GM19468 (cell line): ENCODE data around the gene ASF1A.

ENCODE experiments used
- ATAC-seq: cut with Tn5 transposase; IDR thresholded peaks from one replicate; pipeline ENCODE4 v1.9.1; 2021; ENCODE audit warnings: mild to moderate bottlenecking, moderate library complexity, moderate number of reproducible peaks; ENCODE audit not compliant: unreplicated experiment; ENCODE audit errors: extremely low read depth

Gene ASF1A

DNA sequence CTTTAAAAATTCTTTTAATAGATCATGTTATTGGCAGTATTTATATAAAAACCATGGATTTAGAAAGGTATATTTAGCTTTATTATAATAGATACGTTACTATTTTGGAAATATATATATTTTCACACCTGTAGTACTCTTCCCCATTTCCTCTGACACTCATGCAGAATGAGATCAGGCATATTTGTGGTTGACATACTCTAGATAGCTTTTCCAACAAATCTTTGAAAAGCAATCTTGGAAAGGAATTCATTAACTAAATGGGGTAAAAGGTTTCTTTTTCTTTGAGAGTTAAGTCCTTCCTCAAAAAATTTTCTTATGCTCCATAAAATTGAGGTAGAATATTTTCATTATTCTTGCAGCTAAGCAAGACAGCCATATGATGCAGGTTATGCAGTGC is 14.5 kb downstream of the ASF1A start:
- no peak for ATAC-seq

DNA sequence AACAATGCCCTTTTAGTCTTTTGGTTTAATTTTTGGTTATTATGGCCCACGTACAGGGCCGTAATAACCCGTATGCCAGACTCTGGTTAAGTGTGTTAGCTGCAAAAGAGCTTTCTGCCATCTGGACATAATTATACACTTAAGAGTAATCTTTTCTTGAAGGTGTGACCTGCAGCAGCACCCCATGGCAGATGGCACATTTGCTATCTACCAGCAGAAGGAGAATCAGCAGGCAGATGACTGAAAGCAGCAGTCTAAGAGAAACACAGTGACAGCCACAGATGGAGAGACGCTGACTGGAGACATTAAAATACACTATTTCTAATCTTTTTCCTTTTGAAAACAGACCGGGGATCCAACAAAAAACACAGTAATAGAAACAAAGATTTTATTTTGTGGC is 18.7 kb downstream of the ASF1A start:
- ATAC-seq, result no peak

DNA sequence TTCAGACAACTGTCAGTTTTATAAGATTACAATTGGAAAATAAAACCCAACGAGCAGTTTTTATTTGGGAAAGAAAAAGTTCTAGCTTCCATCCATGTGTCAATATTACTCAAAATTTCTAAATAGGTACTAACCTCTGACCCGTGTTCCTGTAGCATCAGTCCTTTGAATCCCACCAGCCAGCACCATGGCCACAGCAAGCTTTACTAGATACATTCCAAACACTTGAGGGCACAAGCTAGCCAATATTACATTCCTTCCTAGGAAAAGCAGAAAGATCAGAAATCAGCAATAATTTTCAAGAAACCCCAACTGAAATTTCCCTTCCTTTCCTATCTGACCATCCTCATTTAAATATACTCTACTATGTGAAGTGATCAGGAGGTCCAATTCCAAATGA is 19.2 kb downstream of the ASF1A start:
- ATAC-seq, result no peak

DNA sequence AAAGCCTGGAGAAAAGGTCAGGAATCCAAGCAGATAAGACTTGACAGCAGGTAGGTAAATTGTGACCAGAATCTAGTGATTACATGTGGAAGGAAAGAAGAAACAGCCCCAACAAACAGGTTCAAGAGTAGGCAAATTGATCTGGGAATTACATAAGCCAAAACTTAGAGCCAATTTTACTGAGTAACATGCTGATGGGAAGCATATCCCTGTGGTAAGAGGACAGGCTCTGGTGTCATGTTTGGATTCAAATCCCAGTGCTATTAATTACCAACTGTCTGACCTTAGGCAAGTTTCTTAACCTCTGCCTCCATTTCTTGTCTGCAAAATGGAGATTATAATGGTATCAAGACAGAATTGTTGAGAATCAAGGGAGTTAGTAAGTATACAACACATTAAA is 20.6 kb downstream of the ASF1A start:
- ATAC-seq, result no peak

DNA sequence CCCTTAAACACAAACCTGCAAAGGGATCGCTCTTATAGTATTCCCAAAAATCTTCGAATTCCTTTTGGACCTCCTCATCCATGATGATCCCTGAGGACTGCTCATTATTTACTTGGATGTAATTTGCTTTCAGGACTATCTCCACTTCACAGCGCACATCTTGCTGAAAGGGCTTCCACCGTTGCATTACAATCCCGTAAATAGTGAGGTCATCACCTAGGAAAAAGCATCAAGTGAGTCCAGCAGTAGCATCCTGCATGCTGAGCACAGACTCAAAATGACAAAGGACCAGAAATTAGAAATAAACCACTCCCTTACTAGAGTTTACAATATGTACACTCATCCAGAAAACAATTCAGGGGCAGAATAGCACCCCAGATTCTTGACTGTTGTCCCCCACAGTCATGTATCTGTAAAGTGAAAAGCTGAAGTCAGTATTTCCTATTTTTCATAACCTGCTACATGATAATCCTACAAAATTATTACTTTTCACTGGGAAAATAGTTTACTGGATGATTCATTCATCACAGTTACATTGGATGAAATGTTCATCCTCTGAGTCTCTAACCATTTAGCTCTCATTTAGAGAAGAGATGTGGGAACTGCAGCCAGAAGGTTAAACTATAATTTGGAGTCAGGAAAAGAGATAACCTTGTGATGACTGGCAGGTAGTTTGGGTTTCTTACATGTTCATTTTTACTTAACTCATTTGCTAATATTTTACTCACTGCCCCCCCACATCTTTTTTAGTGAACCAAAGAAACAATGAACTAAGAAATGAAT is 23.8 kb downstream of the ASF1A start:
- no peak for ATAC-seq

DNA sequence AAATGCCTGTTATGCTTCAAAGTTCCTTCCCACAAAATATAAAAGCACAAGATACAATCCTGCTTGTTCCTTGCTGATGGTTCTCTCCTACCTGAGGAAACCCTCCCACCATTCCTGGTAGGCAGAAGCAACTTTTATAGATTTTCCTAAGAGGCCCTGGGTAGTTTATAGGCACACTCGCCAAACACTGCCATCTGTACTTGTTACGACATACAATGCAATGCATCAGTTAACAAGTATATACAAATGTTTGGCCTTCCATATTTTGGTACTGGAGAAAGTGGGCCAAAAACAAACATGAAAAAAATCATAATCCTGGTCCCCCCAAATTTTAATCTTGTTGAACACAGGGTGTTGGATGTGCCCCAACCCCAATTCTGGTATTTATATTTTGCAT is 24.4 kb downstream of the ASF1A start:
- ATAC-seq, result no peak

DNA sequence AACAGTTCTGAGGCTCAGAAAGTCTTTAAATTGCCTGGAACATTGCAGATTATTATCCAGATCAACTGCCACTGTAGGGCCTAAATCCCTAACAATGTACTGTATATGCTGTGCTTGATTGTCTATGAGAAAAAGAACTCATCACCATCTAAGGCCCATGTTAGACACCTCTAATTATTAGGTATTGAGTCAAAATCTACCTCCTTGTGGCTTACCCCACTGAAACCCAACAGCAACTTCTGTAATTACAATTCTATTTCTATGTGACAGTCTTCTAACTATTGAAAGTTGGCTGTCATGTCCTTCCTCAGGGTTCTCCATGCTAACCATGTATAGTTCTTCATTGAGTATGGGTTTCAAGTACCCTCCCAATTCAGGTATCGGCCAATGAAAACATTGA is 27.1 kb downstream of the ASF1A start:
- ATAC-seq, result no peak

DNA sequence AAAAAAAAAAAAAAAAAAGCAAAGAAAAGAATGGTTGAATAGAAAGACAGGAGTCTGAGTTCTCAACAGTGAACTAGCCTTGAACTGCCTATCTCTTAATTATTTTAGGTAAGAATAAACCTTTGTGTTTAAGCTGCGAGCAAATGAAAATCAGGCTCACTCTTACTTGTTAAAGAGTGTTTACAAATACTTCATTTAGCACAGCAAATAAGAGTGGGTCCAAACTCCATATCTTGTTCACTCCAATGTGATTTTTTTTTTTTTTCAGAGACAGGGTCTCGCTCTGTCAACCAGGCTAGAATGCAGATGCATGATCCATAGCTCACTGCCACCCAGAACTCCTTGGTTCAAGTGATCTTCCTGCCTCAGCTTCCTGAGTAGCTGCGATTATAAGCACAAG is 29.1 kb downstream of the ASF1A start:
- no peak for ATAC-seq

DNA sequence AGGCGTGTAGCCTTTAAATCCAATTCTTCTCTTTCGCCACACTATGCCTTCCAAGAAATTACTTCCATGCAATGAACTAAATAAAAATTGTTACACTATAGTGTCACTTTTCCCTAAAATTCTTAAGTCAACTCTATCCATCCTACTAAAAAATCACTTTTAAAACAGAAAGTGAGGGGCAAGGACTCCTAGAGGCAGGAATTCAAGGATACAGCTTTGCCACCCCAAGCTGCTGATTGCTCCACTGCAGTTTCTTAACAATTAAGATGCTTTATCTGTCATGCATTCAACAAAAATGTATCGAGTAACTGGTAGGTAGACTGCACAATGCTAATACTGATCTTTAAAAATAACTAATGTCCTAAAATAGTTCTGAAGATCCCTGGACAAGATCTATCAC is 36.7 kb downstream of the ASF1A start:
- no peak for ATAC-seq

DNA sequence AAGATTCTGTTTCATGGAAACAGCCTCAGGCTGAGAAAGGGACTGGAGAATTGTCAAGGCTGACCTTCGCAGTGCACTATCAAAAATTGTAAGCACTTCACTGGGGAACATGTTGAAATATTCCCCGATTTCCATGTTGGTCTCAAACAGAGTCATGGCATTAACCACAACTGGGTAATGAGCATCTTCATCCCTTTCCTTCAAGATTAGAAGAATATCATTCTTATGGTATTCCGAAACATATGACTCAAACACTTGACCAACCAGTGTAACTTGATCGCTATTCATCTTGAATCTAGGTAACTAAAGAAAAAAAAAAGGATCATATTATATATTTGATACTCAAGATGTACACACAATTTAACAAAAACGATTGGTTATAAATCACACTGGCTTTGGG is 37.5 kb downstream of the ASF1A start:
- no peak for ATAC-seq

DNA sequence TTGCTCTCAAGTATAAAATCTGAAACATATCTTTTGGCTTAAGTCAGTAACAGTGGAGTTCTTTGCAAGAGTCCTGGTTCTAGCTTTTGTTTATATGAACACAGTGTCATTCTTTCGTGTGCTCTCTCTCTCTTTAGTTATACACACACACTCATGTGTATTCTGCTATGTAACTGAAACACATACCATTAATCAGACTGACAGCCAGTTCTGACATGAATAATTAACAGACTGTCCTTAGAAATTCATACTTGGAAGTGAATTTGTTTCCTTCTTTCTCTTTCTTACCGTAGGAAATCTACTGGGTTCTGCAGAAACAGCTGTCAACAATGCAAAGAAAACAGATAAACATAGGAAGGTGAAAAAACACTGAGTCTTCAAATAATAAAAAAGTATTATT is 38.5 kb downstream of the ASF1A start:
- ATAC-seq, result no peak

DNA sequence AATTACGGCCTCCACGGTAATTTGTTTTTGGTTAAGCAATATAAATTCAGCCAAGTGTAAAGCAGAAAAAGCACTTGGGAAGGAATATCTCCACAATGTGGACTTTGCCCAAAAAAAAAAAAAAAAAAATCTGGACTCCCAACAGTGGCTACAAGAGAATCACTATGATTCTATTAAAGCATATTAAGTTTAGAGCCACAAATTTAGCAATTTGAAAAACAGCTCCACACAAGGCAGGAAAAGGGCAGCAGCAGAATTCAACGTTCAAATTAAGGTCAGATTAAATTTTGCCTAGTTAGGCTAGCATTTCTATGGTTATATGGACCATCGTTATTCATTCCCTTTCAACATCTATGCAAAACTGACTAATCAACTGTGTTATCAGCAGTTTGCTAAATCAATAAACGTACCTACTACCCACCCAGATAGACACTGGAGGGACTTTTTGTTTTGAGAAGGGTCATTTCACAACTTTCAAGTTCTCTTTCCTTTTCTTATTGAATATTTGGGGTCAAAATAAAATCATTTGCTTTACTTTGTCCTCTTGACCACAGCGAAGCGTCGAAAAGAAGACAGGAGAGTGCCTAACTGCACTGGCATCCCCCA is 40.0 kb downstream of the ASF1A start:
- ATAC-seq, result no peak

DNA sequence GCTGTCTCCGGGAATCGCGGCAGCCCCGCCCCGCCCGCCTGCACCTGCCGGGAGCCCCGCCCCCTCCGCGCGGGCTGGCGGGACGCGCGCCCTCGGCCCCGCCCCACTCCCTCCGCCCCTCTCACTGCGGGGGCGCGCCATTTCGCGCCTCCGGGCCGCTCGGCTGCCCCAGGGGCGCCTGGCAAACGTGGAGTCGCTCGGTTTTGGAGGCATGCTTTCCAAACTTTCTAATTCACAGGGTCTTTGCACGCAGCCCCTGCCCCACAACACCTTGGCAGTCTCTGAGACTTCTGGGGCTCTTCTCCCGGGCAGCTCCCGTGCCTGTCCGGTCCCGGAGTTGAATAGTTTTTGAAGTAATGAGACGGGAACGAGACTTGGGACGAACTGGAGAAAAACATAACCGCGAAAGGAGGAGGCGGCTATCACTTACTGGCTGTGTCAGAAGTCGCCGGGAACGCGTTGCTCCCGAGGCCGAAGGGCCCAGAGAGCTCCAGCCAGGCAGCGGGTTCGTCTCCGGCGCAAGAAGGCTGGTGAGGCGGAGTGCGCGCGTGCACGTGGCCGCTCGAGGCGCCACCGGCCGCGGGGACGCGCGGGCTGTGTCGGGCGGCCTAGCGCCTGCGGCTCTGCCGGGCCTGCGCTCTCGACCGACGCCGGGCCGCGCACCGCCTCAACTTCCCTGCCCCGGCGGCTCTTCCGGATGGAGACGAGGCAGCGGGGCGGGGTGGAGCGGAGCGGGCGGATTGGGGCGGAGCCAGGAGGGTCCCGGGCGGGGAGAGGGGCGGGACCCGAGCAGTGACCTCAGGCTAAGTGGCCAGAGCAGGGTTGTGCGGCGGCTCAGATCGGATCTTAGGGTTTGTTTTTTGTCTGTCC is 40.7 kb downstream of the ASF1A start, which contains the start of gene MCM9:
MCM9 (minus strand) TSS at position 699 of the 870 bp plus-strand sequence. CDS start 3,436 bp downstream, outside the sequence.
- peak; percentile 95 for ATAC-seq

DNA sequence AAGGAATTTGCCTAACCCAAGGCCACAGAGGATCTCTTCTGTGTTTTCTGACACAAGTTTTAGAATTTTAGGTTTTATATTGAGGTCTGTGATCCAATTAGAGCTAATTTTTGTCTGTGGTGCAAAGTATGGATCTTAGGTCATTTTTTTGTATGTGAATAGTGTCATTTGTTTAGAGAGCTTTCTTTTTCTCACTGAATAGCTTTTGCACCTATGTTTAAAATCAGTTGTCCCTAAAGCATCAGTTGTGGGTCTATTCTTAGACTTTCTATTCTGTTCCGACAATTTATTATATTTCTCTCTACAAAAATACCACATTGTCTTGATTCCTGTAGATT is 41.3 kb downstream of the ASF1A start:
- ATAC-seq, result peak; percentile 1

DNA sequence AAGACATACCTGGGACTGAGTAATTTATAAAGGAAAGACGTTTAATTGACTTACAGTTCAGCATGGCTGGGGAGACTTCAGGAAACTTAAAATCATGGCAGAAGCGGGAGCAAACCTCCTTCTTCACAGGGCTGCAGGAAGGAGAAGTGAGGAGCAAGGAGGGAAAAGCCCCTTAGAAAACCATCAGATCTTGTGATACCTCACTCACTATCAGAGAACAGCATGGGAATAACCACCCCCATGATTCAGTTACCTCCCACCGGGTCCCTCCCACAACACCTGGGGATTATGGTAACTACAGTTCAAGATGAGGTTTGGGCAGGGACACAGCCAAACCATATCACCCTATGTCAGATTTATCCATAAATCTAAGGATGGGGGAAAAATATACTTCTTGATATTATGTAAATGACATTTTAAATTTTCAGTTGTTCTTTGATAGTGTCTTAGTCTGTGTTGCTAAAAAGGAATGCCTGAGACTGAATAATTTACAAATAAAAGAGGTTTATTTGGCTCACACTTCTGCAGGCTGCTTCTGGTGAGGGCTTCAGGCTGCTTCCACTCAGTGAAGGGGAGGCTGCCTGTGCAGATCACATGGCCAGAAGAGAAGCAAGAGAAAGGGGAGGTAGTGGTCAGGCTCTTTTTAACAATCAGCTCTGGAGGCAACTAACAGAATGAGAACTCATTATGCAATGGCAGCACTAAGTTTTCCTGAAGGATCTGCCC is 42.2 kb downstream of the ASF1A start:
- ATAC-seq, result no peak

DNA sequence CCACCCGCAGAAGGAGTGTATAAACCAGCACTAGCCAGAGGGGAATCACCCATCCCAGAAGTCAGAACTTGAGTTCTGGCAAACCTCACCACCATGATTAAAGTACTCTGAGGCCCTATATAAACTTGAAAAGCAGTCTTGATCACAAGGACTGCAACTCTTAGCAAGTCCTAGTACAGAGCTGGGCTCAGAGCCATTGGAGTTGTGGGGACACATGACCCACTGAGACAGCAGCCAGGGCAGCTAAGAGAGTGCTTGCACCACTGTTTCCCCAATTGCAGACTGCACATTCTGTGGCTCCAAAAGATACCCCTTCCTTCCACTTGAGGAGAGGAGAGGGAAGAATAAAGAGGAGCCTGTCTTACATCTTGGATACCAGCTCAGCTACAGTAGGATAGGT is 45.7 kb downstream of the ASF1A start:
- ATAC-seq, result no peak

DNA sequence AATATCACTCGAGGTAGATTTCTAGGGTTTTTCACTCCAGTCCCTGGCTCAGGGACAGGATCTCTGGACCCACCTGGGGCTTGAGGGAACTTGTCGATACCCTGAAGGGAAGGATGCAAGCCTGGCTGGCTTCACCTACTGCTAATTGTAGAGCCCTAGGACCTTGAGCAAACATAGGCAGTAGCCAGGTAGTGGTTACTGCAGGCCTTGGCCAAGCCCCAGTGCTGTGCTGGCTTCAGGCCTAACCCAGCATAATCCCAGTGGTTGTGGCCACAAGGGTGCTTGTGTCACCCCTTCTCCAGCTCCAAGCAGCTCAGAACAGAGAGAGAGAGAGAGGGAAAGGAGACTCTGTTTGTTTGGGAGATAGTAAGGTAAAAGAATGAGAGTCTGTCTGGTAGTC is 46.8 kb downstream of the ASF1A start:
- ATAC-seq, result no peak

DNA sequence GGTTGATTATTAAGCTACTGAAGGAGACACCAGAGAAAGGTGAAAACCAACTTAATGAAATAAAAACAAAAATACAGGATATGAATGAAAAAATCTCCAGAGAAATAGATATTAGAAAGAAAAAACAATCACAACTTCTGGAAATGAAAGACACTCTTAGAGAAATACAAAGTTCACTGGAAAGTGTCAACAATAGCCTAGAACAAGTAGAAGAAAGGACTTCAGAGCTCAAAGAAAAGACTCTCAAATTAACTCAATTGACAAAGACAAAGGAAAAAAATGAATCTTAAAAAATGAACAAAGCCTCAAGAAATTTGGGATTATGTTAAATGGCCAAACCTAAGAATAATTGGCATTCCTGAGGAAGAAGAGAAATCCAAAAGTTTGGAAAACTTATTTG is 51.3 kb downstream of the ASF1A start:
- no peak for ATAC-seq

DNA sequence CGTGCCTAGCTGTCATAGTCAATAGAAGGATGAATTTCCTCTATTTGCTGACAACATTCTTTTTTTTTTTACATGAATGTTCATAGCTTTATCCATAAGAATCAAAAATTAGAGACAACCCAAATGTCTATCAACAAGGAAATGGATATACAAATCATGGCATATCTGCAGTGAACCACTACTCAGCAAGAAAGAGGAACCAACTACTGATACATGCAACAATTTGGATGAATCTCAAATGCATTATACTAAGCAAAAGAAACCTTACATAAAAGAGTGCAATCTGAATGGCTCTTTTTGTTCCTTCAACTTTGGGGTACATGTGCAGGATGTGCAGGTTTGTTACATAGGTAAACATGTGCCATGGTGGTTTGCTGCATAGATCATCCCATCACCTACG is 58.7 kb downstream of the ASF1A start:
- ATAC-seq, result no peak

DNA sequence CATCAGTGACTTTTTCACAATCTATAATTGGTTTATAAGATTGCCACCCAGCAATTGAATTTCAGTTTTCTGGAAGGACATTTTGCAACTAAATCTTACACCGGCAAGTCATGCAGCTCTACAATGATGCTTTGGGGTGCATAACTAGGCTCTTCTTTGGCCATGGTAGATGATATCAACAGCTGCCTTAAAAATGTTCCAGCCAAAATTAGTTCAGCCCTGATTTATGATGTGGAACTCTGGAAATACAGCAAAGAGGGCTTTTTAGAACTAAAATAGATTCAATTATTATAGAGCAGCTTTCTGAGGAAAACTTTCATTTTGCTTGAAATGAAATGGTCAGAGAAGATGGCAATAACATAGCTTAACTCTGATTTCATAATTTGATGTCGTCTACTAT is 59.4 kb downstream of the ASF1A start:
- no peak for ATAC-seq
